K562 (cell line): ENCODE results near the gene ZNRF2. TPM values are rescaled to one million over a fixed set of nuclear protein-coding genes. Genes with fewer than 3 reads are reported as not detected.
A peak's percentile ranks its signal among the peaks of the same experiment; 100 is the strongest.

ENCODE experiments used
- DMBX1 ChIP-seq: fragments of 250-450 bp; sonication (Bioruptor Pico); IDR thresholded peaks from 2 replicates; pipeline ENCODE4 v1.8.0; 2022; ENCODE audit warnings: inconsistent platforms, mild to moderate bottlenecking, moderate library complexity, borderline replicate concordance
- FIP1L1 ChIP-seq: fragments of 200-400 bp; formaldehyde crosslinking; IDR thresholded peaks from 2 replicates; pipeline ENCODE4 v1.6.1; 2018; ENCODE audit warnings: mild to moderate bottlenecking, low read depth, low read length; ENCODE audit not compliant: poor library complexity, severe bottlenecking
- HOXB6 ChIP-seq: fragments of 250-450 bp; sonication (Bioruptor Pico); IDR thresholded peaks from 2 replicates; pipeline ENCODE4 v1.5.1; 2022; ENCODE audit warnings: mild to moderate bottlenecking, borderline replicate concordance
- MYNN ChIP-seq, 2 experiments: sonication (generic); formaldehyde crosslinking in 1 of 2; IDR thresholded peaks; 2 replicates each; pipeline versions ENCODE4 v1.5.0 to v1.6.1; 2016 to 2020; ENCODE audit warnings: antibody characterized with exemption in 1 of 2, missing genetic modification reagents in 1 of 2
- SMARCB1 ChIP-seq: IDR thresholded peaks from 2 replicates; pipeline ENCODE4 v1.6.1; 2011; ENCODE audit warnings: improper control_type of control experiment, low read depth; ENCODE audit not compliant: insufficient read length
- TRIM24 ChIP-seq, 2 experiments: fragments of 450-650 bp; IDR thresholded peaks; 2 replicates each; pipeline ENCODE4 v1.6.1; 2016
- ZC3H11A ChIP-seq: IDR thresholded peaks from 2 replicates; pipeline ENCODE4 v1.6.1; 2012; ENCODE audit warnings: low read depth, low read length, improper control_type of control experiment
- ZNF165 ChIP-seq: fragments of 250-450 bp; sonication (Bioruptor Pico); IDR thresholded peaks from 2 replicates; pipeline ENCODE4 v1.4.0; 2020; ENCODE audit warnings: borderline replicate concordance
- ZNF175 ChIP-seq: fragments of 200-800 bp; sonication (Bioruptor generic); IDR thresholded peaks from 2 replicates; pipeline ENCODE4 v1.6.1; 2016; ENCODE audit warnings: low read depth, mild to moderate bottlenecking, missing genetic modification characterization, missing compliant biosample characterization
- ZNF239 ChIP-seq: fragments of 250-450 bp; sonication (Bioruptor Pico); IDR thresholded peaks from 2 replicates; pipeline ENCODE4 v1.4.0; 2020; ENCODE audit warnings: mild to moderate bottlenecking
- polyA plus RNA-seq, 8 experiments: library from polyadenylated mRNA; depleted of rRNA in 4 of 8; stranded (reverse) in 5 of 8; unstranded in 3 of 8; fragments of >200 nt; fragmentation: Nextera tagmentation in 2 of 8; fragmentation: Illumina TruSeq in 1 of 8; extraction: Ambion mirVana in 2 of 8; extraction: Trizol in 1 of 8; gene quantifications; 2 replicates each; pipeline versions ENCODE4 v1.2.1 to v1.2.3, GENCODE V29; 2011 to 2014; ENCODE audit warnings: inconsistent platforms in 1 of 8, missing spikeins in 1 of 8
- total RNA-seq, 7 experiments: library from RNA; depleted of rRNA in 6 of 7; stranded (reverse); fragments of >200 nt in 6 of 7; fragmentation: Illumina TruSeq in 2 of 7; extraction: Trizol in 2 of 7; gene quantifications; 2 replicates each; pipeline versions ENCODE4 v1.2.1 to v1.2.3, GENCODE V29; 2011 to 2021; ENCODE audit warnings: low replicate concordance in 1 of 7
- TF ChIP-seq, protein P1 (sequence below): fragments of 450-650 bp; formaldehyde crosslinking; IDR thresholded peaks from 2 replicates; pipeline ENCODE4 v1.4.0; 2020; ENCODE audit warnings: mild to moderate bottlenecking, moderate library complexity
- TF ChIP-seq, protein P2 (sequence below), 2 experiments: fragments of 450-650 bp in 1 of 2; IDR thresholded peaks; 2 replicates each; pipeline ENCODE4 v1.6.1; 2011 to 2017; ENCODE audit warnings: low read depth in 2 of 2, antibody characterized with exemption in 1 of 2, borderline replicate concordance in 1 of 2, low read length in 1 of 2, mild to moderate bottlenecking in 1 of 2, mixed read lengths in 1 of 2; ENCODE audit not compliant: control insufficient read depth in 1 of 2
- TF ChIP-seq, protein P3 (sequence below), 2 experiments: fragments of 250-450 bp in 1 of 2; fragments of 450-650 bp in 1 of 2; sonication (Bioruptor Pico) in 1 of 2; IDR thresholded peaks; 2 replicates each; pipeline versions ENCODE4 v1.6.1 to v1.8.0; 2016 to 2021; ENCODE audit warnings: mild to moderate bottlenecking in 2 of 2, moderate library complexity in 2 of 2, missing compliant biosample characterization in 1 of 2, missing genetic modification characterization in 1 of 2
- TF ChIP-seq, protein P4 (sequence below): fragments of 450-650 bp; formaldehyde crosslinking; conservative IDR thresholded peaks from 2 replicates; pipeline ENCODE4 v1.4.0; 2022; ENCODE audit warnings: mild to moderate bottlenecking, missing genetic modification characterization
- TF ChIP-seq, protein P5 (sequence below): IDR thresholded peaks from 2 replicates; pipeline ENCODE4 v1.6.1; 2014; ENCODE audit warnings: antibody characterized with exemption

Gene ZNRF2
- total and polyA plus RNA-seq, 9 of the 15 experiments (the other 6 are each of a cell fraction or from before 2014, with no cell fraction given) = 1.1 to 13.9 (median 5.5) TPM

DNA sequence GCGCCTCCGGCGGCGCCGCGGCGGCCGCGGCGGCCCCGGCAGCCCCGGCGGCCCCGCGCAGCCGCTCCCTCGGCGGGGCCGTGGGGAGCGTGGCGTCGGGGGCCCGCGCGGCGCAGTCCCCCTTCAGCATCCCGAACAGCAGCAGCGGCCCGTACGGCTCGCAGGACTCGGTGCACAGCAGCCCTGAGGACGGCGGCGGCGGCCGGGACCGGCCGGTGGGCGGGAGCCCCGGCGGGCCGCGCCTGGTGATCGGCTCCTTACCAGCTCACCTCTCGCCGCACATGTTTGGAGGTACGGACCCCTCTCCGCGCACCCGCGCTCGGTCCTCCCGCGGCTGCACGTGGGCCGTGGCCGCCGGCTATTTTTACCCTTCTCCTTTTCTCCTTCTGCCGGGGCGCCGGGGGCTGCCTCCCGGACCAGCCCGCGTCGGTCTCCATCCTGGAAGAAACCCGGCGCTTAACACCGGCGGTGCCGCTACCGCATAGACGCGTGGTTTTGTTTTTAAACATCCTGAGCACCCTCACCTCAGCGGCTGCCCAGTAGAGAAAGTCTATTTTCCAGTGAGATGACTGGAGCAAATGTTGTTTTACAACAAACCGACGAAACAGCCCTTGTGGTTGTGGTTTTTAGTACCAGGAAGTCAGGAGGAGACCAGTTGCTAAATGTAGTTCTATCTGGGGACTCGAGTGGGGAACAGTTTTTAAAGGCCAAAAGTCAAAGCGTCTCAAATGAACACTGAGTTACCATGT lies 1.3 kb downstream of the ZNRF2 start (continued):
- TF ChIP-seq, protein P1, sequence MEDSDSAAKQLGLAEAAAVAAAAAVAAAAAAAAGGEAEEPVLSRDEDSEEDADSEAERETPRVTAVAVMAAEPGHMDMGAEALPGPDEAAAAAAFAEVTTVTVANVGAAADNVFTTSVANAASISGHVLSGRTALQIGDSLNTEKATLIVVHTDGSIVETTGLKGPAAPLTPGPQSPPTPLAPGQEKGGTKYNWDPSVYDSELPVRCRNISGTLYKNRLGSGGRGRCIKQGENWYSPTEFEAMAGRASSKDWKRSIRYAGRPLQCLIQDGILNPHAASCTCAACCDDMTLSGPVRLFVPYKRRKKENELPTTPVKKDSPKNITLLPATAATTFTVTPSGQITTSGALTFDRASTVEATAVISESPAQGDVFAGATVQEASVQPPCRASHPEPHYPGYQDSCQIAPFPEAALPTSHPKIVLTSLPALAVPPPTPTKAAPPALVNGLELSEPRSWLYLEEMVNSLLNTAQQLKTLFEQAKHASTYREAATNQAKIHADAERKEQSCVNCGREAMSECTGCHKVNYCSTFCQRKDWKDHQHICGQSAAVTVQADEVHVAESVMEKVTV (CRISPR knock-in tag) = no peak
- TF ChIP-seq ZC3H11A = no peak
- TF ChIP-seq FIP1L1 = no peak
- no peak for TF ChIP-seq HOXB6 (CRISPR knock-in tag)
- TF ChIP-seq TRIM24 (IDR thresholded peaks at IDR 0.05) = no peak
- TF ChIP-seq ZNF165 (CRISPR knock-in tag) = no peak
- TF ChIP-seq DMBX1 = 0 out of 2 replicates have a peak, but pooled peaks have one; percentile 26
- TF ChIP-seq, protein P2, sequence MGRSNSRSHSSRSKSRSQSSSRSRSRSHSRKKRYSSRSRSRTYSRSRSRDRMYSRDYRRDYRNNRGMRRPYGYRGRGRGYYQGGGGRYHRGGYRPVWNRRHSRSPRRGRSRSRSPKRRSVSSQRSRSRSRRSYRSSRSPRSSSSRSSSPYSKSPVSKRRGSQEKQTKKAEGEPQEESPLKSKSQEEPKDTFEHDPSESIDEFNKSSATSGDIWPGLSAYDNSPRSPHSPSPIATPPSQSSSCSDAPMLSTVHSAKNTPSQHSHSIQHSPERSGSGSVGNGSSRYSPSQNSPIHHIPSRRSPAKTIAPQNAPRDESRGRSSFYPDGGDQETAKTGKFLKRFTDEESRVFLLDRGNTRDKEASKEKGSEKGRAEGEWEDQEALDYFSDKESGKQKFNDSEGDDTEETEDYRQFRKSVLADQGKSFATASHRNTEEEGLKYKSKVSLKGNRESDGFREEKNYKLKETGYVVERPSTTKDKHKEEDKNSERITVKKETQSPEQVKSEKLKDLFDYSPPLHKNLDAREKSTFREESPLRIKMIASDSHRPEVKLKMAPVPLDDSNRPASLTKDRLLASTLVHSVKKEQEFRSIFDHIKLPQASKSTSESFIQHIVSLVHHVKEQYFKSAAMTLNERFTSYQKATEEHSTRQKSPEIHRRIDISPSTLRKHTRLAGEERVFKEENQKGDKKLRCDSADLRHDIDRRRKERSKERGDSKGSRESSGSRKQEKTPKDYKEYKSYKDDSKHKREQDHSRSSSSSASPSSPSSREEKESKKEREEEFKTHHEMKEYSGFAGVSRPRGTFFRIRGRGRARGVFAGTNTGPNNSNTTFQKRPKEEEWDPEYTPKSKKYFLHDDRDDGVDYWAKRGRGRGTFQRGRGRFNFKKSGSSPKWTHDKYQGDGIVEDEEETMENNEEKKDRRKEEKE (IDR thresholded peaks at IDR 0.05; ENCODE audit: borderline replicate concordance in 1 of 2, control insufficient read depth in 1 of 2, low read depth in 2 of 2, low read length in 1 of 2) = no peak
- TF ChIP-seq, protein P3, sequence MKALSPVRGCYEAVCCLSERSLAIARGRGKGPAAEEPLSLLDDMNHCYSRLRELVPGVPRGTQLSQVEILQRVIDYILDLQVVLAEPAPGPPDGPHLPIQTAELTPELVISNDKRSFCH (CRISPR knock-in tag; IDR thresholded peaks at IDR 0.05) = no peak
- TF ChIP-seq, protein P3 (tag; IDR thresholded peaks at IDR 0.05) = no peak
- no peak for TF ChIP-seq ZNF175 (CRISPR knock-in tag)
- TF ChIP-seq, protein P4, sequence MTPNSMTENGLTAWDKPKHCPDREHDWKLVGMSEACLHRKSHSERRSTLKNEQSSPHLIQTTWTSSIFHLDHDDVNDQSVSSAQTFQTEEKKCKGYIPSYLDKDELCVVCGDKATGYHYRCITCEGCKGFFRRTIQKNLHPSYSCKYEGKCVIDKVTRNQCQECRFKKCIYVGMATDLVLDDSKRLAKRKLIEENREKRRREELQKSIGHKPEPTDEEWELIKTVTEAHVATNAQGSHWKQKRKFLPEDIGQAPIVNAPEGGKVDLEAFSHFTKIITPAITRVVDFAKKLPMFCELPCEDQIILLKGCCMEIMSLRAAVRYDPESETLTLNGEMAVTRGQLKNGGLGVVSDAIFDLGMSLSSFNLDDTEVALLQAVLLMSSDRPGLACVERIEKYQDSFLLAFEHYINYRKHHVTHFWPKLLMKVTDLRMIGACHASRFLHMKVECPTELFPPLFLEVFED (CRISPR knock-in tag) = no peak
- no peak for TF ChIP-seq MYNN (IDR thresholded peaks at IDR 0.05)
- TF ChIP-seq MYNN (CRISPR knock-in tag; IDR thresholded peaks at IDR 0.05) = no peak
- no peak for TF ChIP-seq SMARCB1
- TF ChIP-seq ZNF239 (CRISPR knock-in tag) = no peak
- TF ChIP-seq, protein P5, sequence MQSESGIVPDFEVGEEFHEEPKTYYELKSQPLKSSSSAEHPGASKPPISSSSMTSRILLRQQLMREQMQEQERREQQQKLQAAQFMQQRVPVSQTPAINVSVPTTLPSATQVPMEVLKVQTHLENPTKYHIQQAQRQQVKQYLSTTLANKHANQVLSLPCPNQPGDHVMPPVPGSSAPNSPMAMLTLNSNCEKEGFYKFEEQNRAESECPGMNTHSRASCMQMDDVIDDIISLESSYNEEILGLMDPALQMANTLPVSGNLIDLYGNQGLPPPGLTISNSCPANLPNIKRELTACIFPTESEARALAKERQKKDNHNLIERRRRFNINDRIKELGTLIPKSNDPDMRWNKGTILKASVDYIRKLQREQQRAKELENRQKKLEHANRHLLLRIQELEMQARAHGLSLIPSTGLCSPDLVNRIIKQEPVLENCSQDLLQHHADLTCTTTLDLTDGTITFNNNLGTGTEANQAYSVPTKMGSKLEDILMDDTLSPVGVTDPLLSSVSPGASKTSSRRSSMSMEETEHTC = no peak
